Placental pericyte (primary cell): ENCODE measurements around the gene CMYA5. TPM values are rescaled to one million over a fixed set of nuclear protein-coding genes. Genes with fewer than 3 reads are reported as not detected.

Source experiments
- small RNA-seq: library from RNA; depleted of rRNA; stranded (forward); fragments of <200 nt; gene quantifications from one replicate; pipeline ENCODE3, GENCODE V24; 2012; ENCODE audit warnings: low replicate concordance
- total RNA-seq: library from RNA; depleted of rRNA; stranded (reverse); fragments of >200 nt; gene quantifications from 2 replicates; pipeline ENCODE4 v1.2.3, GENCODE V29; 2012

Gene CMYA5
- 0.29 and 2.0 TPM in 2 replicates for total RNA-seq

DNA sequence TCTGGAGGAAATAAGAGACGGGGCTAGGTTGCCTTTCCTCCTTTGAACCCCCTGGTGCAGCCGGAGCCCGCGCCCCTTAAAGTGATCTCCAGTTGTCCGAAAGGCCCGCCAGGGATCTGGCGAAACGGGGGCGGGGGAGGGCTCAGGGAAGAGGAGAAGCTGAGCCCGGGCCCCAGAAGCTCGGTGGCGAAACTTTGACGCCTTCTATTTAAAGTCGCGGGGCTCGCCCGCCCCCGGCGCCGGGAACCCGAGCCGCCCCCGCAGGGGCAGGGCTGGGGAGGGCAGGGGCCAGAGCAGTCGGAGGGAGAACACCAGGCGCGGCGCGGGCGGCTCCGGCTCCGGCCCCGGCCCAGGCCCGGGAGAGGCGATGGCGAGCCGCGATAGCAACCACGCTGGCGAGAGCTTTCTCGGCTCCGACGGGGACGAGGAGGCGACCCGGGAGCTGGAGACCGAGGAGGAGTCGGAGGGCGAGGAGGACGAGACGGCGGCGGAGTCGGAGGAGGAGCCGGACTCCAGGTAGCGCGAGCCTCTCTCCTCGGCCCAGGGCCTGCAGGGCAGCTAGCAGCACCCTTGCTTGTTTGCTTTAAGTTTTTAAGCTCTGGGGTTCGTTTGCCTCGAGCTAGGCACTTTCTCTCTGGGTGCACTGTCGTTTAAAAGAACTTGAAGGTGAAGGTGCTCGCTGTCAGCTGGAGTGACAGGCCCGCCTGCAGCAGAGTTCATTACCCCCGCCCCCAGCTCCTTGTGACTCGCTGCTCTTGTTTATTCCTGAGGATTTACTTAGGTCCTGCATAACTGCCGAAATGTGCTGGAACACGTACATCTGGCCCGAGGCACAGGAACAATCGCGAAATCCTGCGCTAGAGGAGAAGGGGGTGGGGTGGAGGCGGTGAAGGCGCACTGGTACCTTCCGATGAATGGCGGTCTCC, at the start of gene CMYA5:
CMYA5 (plus strand) TSS at position 296 of the 926 bp plus-strand sequence; CDS start at position 368, 72 bp downstream.

Small RNA genes lying within 50 kb of the gene (small RNA-seq; reads per million reads assigned to genes)
- gene AC008496.1, result not detected

Other genes with a start within 250 kb of the CMYA5 start
- gene HOMER1, start 175.7 kb upstream of the CMYA5 start, total RNA-seq, result 2.4 and 3.5 TPM in 2 replicates
- gene TENT2, start 77.4 kb upstream of the CMYA5 start, total RNA-seq, result 44.2 and 55.1 TPM in 2 replicates